A673 (cell line): ENCODE data around the gene RPH3AL.

Source experiments
- CTCF ChIP-seq: fragments of 300-800, 200-600 bp; sonication (generic); conservative IDR thresholded peaks from 2 replicates; pipeline ENCODE4 v1.5.1; 2017; ENCODE audit warnings: low read depth, mild to moderate bottlenecking, antibody characterized with exemption, low read length, moderate library complexity, mixed read lengths
- EZH2 ChIP-seq: fragments of 200-600 bp; sonication (generic); IDR thresholded peaks from 2 replicates; pipeline ENCODE4 v1.6.1; 2017; ENCODE audit warnings: borderline replicate concordance, low read depth, mild to moderate bottlenecking, mixed read lengths, antibody characterized with exemption, low read length; ENCODE audit not compliant: poor library complexity, severe bottlenecking

- TF ChIP-seq CTCF (no peak), EZH2 (no peak)
Observed at GRCh38 chr17:281365-281999, 71.1 kb downstream of the RPH3AL start.
